ENCODE measurements around the gene PUM2.

PUM2 gene

GRCh38 chr2:20203521-20204225 lies 147.0 kb downstream of the PUM2 start:
- H3K4me3 ChIP-seq (ENCODE audit: low read depth, low read length), result no peak overlapping the region
- H3K36me3 ChIP-seq (ENCODE audit: control insufficient read depth, insufficient read depth, low read length), result no peaks in the 10 kb centered on the region
- H3K9ac ChIP-seq, result no peak overlapping the region
- H3K4me1 ChIP-seq, result peaks cover 7% of the 10 kb centered on the region
- H3K27me3 ChIP-seq (ENCODE audit: control insufficient read depth, insufficient read depth, low read length), result no peaks in the 10 kb centered on the region
- no peaks in the 10 kb centered on the region for H3K9me3 ChIP-seq (ENCODE audit: control insufficient read depth, low read length)
- H3K4me2 ChIP-seq (ENCODE audit: low read length), result no peak overlapping the region
- no peak for TF ChIP-seq CTCF (IDR thresholded peaks at IDR 0.05)
- H3K79me2 ChIP-seq, result no peaks in the 10 kb centered on the region
- H2AFZ ChIP-seq, result no peak overlapping the region
- H3K27ac ChIP-seq, result no peak overlapping the region

- Histone ChIP-seq H3K4me2 (ENCODE audit: low read length) (no peak overlapping the region), H3K4me3 (ENCODE audit: low read depth, low read length) (no peak overlapping the region), H3K9me3 (ENCODE audit: control insufficient read depth, low read length) (no peaks in the 10 kb centered on the region), H2AFZ (no peak overlapping the region), H3K27me3 (ENCODE audit: control insufficient read depth, insufficient read depth, low read length) (no peaks in the 10 kb centered on the region), H3K79me2 (no peaks in the 10 kb centered on the region), H3K4me1 (peaks cover 4% of the 10 kb centered on the region), H3K27ac (no peak overlapping the region), H3K9ac (no peak overlapping the region), H3K36me3 (ENCODE audit: control insufficient read depth, insufficient read depth, low read length) (no peaks in the 10 kb centered on the region)
- TF ChIP-seq CTCF (IDR thresholded peaks at IDR 0.05), result no peak
Measured at GRCh38 chr2:20203072-20203471, 147.6 kb downstream of the PUM2 start.

GRCh38 chr2:20201671-20202070 lies 149.0 kb downstream of the PUM2 start:
- H3K27ac ChIP-seq, result no peak overlapping the region
- no peak for TF ChIP-seq CTCF (IDR thresholded peaks at IDR 0.05)
- H3K9me3 ChIP-seq (ENCODE audit: control insufficient read depth, low read length), result no peaks in the 10 kb centered on the region
- H3K36me3 ChIP-seq (ENCODE audit: control insufficient read depth, insufficient read depth, low read length), result no peaks in the 10 kb centered on the region
- H3K4me3 ChIP-seq (ENCODE audit: low read depth, low read length), result no peak overlapping the region
- no peak overlapping the region for H2AFZ ChIP-seq
- H3K4me1 ChIP-seq, result no peaks in the 10 kb centered on the region
- H3K9ac ChIP-seq, result no peak overlapping the region
- no peaks in the 10 kb centered on the region for H3K79me2 ChIP-seq
- H3K27me3 ChIP-seq (ENCODE audit: control insufficient read depth, insufficient read depth, low read length), result no peaks in the 10 kb centered on the region
- no peak overlapping the region for H3K4me2 ChIP-seq (ENCODE audit: low read length)

- H3K4me2 ChIP-seq (ENCODE audit: low read length), result no peak overlapping the region
- no peaks in the 10 kb centered on the region for H3K27me3 ChIP-seq (ENCODE audit: control insufficient read depth, insufficient read depth, low read length)
- TF ChIP-seq CTCF (IDR thresholded peaks at IDR 0.05), result no peak
- H3K79me2 ChIP-seq, result no peaks in the 10 kb centered on the region
- no peak overlapping the region for H3K9ac ChIP-seq
- H3K9me3 ChIP-seq (ENCODE audit: control insufficient read depth, low read length), result no peaks in the 10 kb centered on the region
- no peak overlapping the region for H3K4me3 ChIP-seq (ENCODE audit: low read depth, low read length)
- H3K36me3 ChIP-seq (ENCODE audit: control insufficient read depth, insufficient read depth, low read length), result no peaks in the 10 kb centered on the region
- no peak overlapping the region for H3K27ac ChIP-seq
- H3K4me1 ChIP-seq, result no peaks in the 10 kb centered on the region
- H2AFZ ChIP-seq, result no peak overlapping the region
Measured at GRCh38 chr2:20200697-20201555, 149.7 kb downstream of the PUM2 start.
